ENCODE results near the gene ARID4B.

The ARID4B gene

GRCh38 chr1:235152235-235152634 lies 175.7 kb downstream of the ARID4B start:
- TF ChIP-seq, protein P1, sequence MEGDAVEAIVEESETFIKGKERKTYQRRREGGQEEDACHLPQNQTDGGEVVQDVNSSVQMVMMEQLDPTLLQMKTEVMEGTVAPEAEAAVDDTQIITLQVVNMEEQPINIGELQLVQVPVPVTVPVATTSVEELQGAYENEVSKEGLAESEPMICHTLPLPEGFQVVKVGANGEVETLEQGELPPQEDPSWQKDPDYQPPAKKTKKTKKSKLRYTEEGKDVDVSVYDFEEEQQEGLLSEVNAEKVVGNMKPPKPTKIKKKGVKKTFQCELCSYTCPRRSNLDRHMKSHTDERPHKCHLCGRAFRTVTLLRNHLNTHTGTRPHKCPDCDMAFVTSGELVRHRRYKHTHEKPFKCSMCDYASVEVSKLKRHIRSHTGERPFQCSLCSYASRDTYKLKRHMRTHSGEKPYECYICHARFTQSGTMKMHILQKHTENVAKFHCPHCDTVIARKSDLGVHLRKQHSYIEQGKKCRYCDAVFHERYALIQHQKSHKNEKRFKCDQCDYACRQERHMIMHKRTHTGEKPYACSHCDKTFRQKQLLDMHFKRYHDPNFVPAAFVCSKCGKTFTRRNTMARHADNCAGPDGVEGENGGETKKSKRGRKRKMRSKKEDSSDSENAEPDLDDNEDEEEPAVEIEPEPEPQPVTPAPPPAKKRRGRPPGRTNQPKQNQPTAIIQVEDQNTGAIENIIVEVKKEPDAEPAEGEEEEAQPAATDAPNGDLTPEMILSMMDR (IDR thresholded peaks at IDR 0.05; ENCODE audit: borderline replicate concordance, insufficient read depth, low read depth, low read length), result no peak
- no peak overlapping the region for H3K4me3 ChIP-seq (ENCODE audit: low read depth, low read length)

- TF ChIP-seq, protein P1 (IDR thresholded peaks at IDR 0.05; ENCODE audit: borderline replicate concordance, insufficient read depth, low read depth, low read length), result no peak
- H3K4me3 ChIP-seq (ENCODE audit: low read depth, low read length), result no peak overlapping the region
These were observed 176.9 kb downstream of the ARID4B start for GRCh38 chr1:235151033-235151432.

- TF ChIP-seq, protein P1 (IDR thresholded peaks at IDR 0.05; ENCODE audit: borderline replicate concordance, insufficient read depth, low read depth, low read length), result no peak
- no peak overlapping the region for H3K4me3 ChIP-seq (ENCODE audit: low read depth, low read length)
These were observed 178.2 kb downstream of the ARID4B start for GRCh38 chr1:235149824-235150223.

- TF ChIP-seq, protein P1 (IDR thresholded peaks at IDR 0.05; ENCODE audit: borderline replicate concordance, insufficient read depth, low read depth, low read length), result no peak
- no peak overlapping the region for H3K4me3 ChIP-seq (ENCODE audit: low read depth, low read length)
These were observed 180.7 kb downstream of the ARID4B start for GRCh38 chr1:235147269-235147668.

DNA sequence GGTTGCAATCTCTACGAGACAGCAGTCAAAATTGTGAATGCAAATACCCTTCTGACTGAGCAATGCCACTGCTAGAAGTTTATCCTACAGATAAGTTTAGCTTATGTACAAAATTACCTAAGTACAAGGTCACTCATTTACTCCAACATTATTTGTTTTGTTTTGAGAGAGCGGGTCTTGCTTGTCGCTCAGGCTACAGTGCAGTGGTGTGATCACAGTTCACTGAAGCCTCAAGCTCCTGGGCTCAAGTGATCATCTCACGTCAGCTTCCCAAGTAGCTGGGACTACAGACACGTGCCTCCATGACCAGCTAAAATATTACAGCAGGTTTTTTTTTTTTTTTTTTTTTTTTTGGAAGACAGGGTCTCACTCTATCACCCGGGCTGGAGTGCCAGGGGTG lies 182.3 kb downstream of the ARID4B start:
- no peak overlapping the region for H3K4me3 ChIP-seq (ENCODE audit: low read depth, low read length)
- TF ChIP-seq, protein P1 (IDR thresholded peaks at IDR 0.05; ENCODE audit: borderline replicate concordance, insufficient read depth, low read depth, low read length), result no peak

- TF ChIP-seq, protein P1 (IDR thresholded peaks at IDR 0.05; ENCODE audit: borderline replicate concordance, insufficient read depth, low read depth, low read length), result no peak
- no peak overlapping the region for H3K4me3 ChIP-seq (ENCODE audit: low read depth, low read length)
These were observed 185.0 kb downstream of the ARID4B start for GRCh38 chr1:235142991-235143390.

DNA sequence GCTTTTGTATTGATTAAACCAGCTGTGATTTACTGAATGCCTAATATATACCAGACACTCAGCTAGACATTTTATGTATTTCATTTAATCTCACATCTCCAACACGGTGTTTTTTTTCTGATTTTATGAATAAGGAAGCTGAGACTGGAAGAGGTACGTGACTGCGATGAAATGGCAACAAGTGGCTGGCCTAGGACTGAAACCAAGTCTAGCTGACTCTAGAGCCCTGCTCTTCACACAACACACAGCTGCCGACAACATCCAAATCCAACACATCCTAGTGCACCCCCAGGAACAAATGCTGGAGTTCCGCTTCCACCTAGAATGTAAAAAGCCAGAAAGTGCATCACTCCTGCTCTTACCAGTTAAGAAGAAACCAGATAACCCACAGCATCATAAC lies 188.7 kb downstream of the ARID4B start:
- TF ChIP-seq, protein P1 (IDR thresholded peaks at IDR 0.05; ENCODE audit: borderline replicate concordance, insufficient read depth, low read depth, low read length), result no peak
- no peak overlapping the region for H3K4me3 ChIP-seq (ENCODE audit: low read depth, low read length)
